GM20431 (cell line): ENCODE measurements around the gene GABPB1.
"Not testable (repeated sequence)": the region's sequence is repeated elsewhere in the genome, so short reads cannot be mapped to it uniquely, and the experiment has no call there.

Experiments
- in situ Hi-C: fragments of 300-500 bp; cut with MseI, MboI; formaldehyde crosslinking; loops from one replicate; pipeline ENCODE4 v1.15.0; 2020; ENCODE audit warnings: low sequenced_read_pairs; ENCODE audit not compliant: unreplicated experiment

GABPB1 gene

DNA sequence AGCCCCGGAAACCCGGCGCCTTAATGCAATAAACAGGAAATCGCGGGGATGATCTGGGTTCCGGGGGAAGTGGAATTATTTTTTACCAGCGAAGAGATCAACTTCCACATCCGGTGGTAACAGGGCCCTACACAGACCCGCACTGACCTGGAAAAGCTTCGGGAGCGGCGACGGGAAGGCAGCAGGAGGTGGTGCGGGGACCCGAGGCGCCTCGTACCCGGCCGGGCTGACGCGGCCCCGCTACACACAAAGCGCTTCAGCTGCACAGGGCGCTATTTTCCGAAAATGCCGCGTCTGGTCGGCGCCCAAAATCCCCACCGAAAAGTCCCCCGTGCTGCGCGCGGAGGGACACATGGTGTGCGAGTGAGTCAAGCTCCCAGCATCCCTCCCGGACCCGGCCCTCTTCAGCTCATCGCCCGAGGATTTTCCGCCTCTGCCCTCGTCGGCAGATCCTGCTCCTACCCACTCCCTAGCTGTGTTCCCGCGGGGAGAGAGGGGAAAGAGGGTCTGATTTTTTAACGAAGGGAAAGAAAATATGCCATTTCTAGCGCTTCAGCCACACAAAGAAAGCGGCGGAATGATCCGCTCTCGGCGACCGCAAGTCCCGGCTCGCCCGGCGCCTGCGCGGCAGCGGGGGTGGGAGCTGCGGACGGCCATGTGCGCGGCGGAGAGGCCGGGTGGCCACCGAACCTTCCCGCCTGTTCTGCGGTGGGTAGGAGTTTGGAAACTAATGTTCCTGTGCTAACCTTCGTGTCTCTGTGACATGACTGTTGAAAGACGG lies at the start of gene GABPB1:
Gene GABPB1, minus strand, starts transcription at position 361 of the 781 bp plus-strand sequence. CDS start 45,400 bp downstream, outside the sequence.
- in situ Hi-C loops = no loop called here

DNA sequence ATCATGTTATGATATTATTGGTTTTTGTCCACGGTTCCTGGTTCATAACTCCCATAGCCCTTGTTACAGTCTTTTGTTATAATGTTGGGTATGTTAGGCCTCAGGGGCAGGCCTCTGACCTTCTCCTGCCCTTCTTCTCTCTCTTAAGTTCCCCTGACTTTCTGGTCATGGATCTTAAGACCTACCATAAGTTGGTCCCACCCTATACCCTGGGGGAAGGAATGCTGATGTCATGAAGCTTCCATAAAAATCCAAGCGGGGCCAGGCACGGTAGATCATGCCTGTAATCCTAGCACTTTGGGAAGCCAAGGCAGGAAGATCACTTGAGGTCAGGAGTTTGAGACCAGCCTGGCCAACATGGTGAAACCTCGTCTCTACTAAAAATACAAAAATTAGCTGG lies 36.6 kb upstream of the GABPB1 start:
- in situ Hi-C loops = not testable (repeated sequence)

DNA sequence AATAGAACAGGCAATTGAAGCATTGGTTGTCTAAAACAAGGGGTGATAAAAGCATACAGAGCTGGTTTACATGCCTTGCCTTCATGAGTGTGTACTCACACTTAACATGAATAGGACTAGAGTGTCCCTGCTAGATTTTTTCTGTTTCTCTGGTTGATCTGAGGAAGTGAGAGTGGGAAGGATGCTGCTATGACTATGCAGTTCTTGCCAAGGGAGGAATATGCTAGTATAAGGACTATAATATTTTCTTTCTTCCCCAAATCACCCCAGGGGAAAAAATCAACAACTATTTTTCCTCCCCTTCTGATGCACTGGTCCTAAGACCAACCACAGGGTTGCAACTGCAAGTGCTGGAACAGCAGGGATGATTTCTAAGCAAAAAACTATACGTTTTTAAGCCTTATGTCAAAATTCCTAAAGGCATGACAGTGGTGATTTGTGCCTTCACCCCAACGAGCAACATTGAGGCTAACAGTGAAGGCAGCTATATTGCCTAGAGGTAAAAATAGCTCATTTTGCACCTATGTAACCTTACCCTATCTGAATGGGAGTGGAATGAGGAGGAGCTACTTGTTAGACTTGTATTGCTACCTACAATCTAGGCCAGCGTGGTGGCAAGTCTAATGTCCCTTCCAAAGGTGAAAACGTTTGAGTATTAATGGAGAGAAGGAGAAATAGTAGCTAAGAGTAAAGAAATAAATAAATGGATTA lies 35.7 kb upstream of the GABPB1 start:
- in situ Hi-C loops = no loop called here

DNA sequence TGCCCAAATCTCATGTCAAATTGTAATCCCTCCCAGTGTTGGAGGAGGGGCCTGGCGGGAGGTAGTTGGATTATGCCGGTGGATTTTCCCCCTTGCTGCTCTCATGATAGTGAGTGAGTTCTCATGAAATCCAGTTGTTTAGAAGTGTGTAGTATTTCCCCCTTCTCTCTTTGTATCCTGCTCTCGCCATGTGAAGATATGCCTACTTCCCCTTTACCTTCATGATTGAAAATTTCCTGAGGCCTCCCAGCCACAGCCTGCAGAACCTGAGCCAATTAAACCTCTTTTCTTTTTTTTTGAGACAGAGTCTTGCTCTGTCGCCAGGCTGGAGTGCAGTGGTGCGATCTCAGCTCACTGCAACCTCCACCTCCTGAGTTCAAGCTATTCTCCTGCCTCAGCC lies 27.4 kb upstream of the GABPB1 start:
- in situ Hi-C loops = not testable (repeated sequence)

DNA sequence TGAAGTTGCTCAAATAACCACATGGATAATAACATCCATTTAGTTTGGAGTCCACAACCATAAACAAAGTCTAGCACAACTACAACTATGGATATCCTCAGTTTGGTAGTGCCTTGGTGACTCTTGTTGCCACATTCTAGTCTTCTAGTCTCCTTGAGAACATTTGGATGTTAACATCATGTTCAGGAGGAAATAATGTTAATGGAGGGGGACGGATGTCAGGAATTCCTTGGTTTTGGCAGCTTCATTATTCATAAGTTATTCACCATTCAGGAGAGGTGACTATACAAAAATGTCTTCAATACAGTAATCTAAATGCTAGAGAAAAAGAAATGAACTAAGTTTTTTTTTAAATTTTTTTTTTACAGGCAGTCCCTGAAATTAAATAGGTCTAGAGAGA lies 26.4 kb upstream of the GABPB1 start:
- in situ Hi-C loops = no loop called here

DNA sequence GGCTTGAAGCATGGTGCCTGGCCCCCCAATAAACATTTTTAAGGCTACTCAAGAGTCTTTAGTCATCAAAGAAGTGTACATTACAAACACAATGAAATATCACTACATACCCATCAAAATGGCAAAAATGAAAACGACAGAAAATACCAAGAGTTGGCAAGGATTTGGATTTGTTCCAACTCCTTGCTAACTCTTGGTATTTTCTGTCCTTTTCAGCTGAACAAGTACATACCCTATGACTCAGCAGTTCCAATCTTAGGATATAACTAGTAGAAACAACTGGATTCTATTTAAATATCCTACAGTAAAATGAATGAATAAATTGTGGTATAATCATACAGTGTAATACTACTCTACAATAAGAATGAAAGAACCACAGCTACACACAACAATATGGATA lies 25.1 kb upstream of the GABPB1 start:
- in situ Hi-C loops = no loop called here

DNA sequence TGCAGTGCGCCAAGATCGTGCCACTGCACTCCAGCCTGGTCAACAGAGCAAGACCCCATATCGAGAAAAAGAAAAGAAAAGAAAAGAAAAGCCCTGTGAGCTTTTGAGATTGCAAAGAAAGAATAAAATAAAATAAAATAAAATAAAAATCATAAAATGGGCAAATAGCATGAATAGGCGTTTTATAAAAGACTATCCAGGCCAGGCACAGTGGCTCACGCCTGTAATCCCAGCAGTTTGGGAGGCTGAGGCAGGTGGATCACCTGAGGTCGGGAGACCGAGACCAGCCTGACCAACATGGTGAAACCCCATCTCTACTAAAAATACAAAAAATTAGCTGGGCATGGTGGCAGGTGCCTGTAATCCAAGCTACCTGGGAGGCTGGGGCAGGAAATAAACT lies 24.4 kb upstream of the GABPB1 start:
- in situ Hi-C loops = not testable (repeated sequence)

DNA sequence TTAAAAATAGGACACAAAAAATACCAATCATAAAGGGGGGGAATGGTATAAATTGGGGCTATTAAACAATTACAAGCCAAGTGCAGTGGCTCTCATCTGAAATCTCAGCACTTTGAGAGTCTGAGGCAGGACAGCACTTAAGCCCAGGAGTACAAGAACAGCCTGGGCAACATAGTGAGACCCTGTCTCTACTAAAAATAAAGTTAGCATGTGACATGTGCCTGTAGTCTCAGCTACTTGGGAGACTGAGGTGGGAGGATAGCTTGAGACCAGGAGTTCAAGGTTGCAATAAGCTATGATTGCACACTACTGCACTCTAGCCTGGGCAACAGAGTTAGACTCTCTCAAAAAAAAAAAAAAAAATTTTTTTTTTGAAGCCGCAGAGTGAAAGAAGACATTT lies 23.8 kb upstream of the GABPB1 start:
- in situ Hi-C loops = no loop called here

DNA sequence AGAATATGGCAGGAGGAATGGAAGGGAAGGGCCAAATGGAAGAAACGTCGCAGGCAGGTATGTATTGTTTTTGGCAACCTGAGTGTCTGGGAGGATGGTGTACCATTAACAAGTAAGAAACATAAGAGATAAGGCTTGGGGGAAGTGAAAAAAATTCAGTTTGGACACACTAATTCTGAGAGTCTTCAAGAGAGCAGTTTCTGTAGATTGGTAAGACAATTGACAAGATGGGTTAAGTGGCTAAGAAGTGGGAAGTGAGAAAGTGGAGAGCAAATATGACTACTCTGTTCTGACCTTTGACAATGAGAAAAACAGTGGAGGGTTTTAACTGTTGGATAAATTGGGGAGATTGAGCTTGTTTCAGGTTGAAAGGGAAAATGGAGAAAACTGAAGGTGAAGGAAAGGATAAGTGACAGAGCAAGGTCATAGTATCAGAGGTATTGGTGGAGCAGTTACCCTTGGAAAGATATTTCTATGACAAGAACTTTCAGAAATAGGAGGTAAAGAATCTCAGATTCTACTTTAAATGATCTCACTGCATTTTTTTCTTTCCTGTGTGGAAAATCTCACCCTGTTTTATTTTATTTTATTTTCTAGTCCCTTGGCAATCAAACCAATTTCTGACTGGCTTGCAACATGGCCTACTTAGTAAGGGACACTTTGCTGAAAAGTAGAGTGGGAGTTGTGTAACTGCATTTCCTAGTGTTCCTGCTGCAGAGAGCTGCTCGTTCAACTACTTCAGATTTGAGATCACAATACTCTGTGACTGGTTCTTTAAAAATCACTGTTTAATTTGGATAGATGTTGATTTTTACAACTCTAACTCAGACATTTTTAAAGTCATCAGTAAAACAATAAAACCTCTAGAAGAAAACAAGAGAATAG lies 23.1 kb upstream of the GABPB1 start:
- in situ Hi-C loops = no loop called here

DNA sequence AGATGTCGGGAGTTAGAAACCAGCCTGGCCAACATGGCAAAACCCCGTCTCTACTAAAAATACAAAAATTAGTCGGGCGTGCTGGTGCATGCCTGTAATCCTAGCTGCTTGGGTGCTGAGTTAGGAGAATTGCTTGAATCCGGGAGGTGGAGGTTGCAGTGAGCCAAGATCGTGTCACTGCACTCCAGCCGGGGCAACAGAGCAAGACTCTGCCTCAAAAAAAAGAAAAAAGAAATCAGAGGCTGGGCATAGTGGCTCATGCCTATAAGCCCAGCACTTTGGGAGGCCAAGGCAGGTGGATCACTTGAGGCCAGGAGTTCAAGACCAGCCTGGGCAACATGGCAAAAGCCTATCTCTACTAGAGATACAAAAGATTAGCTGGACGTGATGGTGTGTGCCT lies 14.6 kb upstream of the GABPB1 start:
- in situ Hi-C loops = not testable (repeated sequence)

DNA sequence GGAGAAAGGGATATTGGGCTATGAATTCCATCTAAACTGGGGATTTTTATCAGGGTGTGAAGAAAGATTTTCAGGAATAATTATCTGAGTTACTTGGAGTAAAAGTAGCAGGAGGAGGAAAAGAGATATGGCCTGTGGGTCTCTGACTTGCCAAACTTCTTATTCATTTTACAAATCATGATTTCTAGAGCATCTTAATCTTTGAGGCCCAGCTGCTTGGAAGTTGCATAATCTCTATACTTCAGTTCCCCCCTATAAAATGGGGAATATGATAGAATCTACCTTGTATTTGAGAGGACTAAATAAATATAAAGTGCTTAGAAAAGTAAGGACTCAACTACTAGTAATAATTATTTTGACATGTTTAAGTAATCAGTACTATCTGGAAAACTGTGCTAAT lies 11.0 kb upstream of the GABPB1 start:
- in situ Hi-C loops = no loop called here

DNA sequence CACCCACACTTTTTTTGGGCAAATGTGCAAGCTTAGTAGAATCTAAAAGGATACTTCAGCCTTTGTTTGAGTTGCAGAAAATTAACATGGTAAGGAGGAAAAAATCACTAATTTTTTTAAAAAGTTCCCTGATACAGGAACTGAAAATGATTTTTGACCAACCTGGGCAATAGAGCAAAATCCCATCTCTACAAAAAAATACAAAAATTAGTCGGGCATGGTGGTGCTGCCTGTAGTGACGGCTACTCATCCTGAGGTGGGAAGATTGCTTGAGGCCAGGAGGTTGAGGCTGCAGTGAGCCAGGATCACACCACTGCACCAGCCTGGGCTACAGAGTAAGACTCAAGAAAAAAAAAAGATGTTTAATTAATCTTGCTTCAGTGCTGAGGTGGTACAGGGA lies 10.6 kb upstream of the GABPB1 start:
- in situ Hi-C loops = no loop called here

DNA sequence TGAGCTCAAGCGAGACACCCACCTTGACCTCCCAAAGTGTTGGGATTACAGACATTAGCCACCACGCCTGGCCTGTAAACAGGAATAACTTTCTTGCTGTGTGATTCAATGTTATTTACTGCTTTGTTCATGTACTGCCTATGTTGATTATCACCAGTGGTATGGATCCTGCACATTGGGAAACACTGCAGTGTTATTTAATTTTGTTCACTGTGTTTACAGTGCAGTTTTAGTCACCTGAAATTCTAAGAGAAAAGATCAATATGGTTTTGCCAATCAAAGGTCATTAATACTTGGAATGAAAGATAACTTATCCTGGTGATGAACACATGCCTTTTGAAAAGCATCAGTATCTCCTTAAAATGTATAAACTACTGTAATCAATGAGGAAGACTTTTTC lies 8.6 kb upstream of the GABPB1 start:
- in situ Hi-C loops = no loop called here

DNA sequence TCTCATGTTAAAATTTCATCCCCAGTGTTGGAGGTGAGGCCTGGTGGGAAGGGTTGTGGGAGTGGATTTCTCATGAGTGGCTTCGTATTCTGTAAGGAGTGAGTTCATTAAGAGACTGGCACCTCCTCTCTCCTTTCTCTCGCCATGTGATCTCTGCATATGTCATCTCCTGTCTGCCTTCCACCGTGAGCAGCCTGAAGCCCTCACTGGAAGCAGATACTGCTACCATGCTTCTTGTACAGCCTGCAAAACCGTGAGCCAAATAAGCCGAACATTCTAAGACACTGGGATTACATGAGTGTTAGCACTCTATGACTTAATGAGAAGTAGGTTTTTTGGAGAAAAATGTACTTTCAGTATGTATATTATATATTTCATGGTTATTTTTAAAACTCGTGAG lies 6.8 kb upstream of the GABPB1 start:
- in situ Hi-C loops = no loop called here

DNA sequence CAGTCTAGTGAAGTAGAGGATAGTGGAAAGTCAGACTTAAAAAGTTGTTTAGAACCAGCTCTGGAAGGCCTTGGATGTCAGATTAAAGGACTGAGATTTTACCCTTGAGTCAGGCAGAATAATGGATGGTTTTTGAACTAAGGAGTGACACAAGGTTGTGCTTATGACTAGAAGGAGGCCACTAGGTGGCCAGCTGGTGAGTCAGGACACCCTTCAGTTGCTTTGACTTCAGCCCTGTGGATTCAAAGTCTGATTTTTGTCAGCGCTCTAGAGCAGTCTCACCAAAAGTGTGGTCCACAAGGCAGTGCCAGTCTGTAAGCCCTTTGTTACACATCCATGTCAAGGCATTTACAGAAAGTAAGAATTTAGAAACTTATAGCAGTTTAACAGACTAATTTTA lies 3.8 kb upstream of the GABPB1 start:
- in situ Hi-C loops = no loop called here

DNA sequence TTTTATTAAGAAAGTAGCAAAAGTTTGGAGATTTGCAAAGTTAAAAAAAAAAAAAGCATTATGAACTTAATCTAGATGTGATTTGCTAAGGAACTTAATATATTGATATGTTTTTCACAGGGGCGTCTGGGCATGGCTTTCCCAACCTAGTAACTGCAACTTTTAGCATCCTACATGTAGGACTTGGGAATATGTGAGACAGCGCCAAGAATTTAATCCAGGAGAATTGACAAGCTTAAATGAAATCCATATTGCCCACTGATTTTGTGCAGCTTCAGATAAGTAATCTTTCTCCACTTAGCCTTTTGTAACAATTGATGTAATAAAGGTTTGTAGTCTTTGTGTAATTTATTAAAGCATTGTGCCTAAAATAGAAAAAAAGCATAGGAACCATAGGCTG lies 982 bp upstream of the GABPB1 start:
- in situ Hi-C loops = no loop called here

DNA sequence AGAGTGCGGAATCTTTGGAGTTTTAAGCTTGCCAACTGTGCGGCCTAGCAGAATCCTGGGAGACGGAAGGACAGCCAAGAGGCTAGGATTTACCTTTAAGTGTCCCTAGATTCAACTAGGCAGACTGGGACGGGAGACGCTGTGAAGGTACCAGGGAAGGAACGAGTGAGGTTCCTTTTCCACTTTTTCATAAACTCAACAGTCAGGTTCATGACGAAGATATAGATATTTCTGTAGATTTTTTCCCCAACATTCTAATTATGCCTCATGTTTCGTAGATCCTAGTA lies 564 bp upstream of the GABPB1 start:
- in situ Hi-C loops = no loop called here

DNA sequence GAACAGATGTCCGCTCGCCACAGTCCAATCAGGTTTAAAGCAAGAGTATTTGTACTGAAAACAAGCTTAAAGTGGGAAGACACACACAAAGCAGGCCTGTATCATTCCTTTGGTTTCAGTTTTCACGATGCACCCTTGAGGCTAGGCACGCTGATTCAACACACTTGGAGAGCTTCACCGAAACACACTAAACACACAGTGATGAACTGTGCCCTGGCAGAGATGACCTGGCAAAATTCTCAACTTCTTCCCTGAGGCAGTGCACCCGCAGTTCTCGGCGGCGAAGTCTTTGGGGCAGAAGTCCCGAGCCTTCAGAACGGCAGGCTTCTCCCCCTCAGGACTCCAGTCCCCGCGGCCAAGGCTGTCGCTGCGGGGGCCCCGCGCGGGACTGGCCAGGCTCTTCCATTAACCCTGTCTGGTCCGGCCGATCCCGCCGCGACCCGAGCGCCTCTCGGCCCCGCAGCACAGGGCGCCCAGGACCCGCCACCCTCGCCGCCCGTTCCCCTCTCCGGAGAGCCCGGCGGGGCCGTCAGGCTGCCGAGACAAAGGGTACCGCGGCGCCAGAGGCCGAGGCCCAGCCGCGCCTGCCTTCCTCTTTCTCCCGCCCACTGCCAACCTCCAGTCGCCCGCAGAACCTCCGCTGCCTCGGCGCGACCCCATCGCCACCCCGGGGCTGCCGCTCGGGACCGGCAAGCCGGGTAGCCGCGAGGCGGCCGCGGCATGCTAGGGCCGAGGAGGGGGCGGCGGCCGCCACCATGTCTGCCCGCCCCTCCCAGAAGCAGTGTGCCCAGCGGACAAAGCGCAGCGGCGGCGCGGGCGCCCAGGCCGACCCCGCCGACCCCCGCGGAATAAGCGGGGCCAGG lies 792 bp downstream of the GABPB1 start:
- in situ Hi-C loops = no loop called here

DNA sequence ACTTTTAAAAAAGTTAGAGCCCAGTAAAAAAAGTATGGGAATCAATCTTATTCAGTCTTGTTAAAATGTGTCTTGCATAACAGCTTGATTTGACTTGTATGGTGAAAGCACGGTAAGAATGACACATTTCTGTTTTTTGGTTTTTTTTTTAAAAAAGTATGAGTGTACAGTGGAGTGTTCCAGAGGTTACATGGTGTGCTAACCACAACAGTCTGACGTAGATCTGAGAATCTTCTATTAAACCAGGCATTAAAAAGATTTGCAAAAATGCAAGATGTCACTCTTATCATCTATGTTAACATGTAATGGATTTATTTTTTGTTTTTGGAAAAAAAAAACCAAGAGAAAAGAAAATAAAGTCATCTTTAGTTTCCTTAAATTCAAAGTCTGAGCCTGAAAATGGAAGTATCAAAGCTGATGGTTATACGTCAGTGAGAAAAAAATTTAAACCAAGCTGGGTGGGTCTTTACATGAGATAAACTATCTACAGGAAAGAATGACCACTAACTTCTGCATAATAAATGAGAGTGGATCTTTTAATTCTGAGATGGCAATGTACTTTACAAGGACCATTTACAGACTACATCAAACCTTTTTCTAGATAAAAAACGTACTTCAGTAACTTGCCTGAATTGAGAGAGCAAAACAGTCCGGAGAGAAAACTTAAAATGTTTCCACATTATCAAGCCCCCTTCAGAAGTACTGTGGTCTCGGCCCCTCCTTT lies 1.6 kb downstream of the GABPB1 start:
- in situ Hi-C loops = no loop called here
